H1 (cell line): ENCODE results near the gene EFCAB6. TPM values are rescaled to one million over a fixed set of nuclear protein-coding genes. Genes with fewer than 3 reads are reported as not detected.

Source experiments
- CTCF ChIA-PET: fragments of 300-600 bp; sonication (Branson Sonifier 250); formaldehyde crosslinking; loops from one replicate; lab custom pipeline; 2021; ENCODE audit not compliant: partially characterized antibody; lab: Charles Lee
- POLR2A ChIA-PET: fragments of 300-600 bp; sonication (Branson Sonifier 250); formaldehyde crosslinking; loops from one replicate; lab custom pipeline; 2021; ENCODE audit warnings: inconsistent platforms; ENCODE audit not compliant: partially characterized antibody; lab: Charles Lee
- DNase-seq, 2 experiments: peaks; one replicate each; pipeline versions ENCODE4 v3.0.0 to v3.0.0-alpha.2; 2010 to 2022; ENCODE audit warnings: low spot score in 2 of 2, low read depth in 1 of 2, mixed read lengths in 1 of 2
- FAIRE-seq: peaks from 2 replicates; lab custom pipeline; 2011; peaks lifted over from hg19 to GRCh38; lab: Jason Lieb, UNC
- H2AFZ ChIP-seq: 2 replicates; pipeline ENCODE4 v1.8.1; 2012; ENCODE audit warnings: low read length, inconsistent platforms
- H2AK5ac ChIP-seq: 2 replicates; pipeline ENCODE4 v1.6.1; 2013; ENCODE audit warnings: low read depth, low read length
- H2BK120ac ChIP-seq: replicated peaks from 2 replicates; pipeline ENCODE3; 2013; ENCODE audit warnings: low read depth, low read length, inconsistent platforms
- H2BK12ac ChIP-seq: 2 replicates; pipeline ENCODE4 v1.6.1; 2013; ENCODE audit warnings: low read depth, low read length
- H2BK15ac ChIP-seq: 2 replicates; pipeline ENCODE4 v1.6.1; 2013; ENCODE audit warnings: low read length
- H2BK20ac ChIP-seq: 2 replicates; pipeline ENCODE4 v1.6.1; 2013; ENCODE audit warnings: low read length
- H2BK5ac ChIP-seq: 2 replicates; pipeline ENCODE4 v1.6.1; 2013; ENCODE audit warnings: low read depth, low read length
- H3K14ac ChIP-seq: 2 replicates; pipeline ENCODE4 v1.6.1; 2013; ENCODE audit warnings: inconsistent platforms; ENCODE audit not compliant: insufficient read length
- H3K18ac ChIP-seq: 2 replicates; pipeline ENCODE4 v1.6.1; 2013; ENCODE audit warnings: low read length; ENCODE audit errors: extremely low read depth
- H3K23ac ChIP-seq: 2 replicates; pipeline ENCODE4 v1.6.1; 2013; ENCODE audit warnings: inconsistent platforms; ENCODE audit not compliant: insufficient read length
- H3K23me2 ChIP-seq: 2 replicates; pipeline ENCODE4 v1.6.1; 2013; ENCODE audit warnings: low read depth, low read length
- H3K27ac ChIP-seq: 2 replicates; pipeline ENCODE4 v1.6.1; 2011; ENCODE audit warnings: low read depth, low read length, inconsistent platforms
- H3K27me3 ChIP-seq, 4 experiments: replicated peaks in 1 of 4; 1 replicate in 1 of 4; 2 replicates in 3 of 4; pipeline versions ENCODE4 v1.6.1 to v1.8.1; 2011 to 2013; ENCODE audit warnings: low read length in 3 of 4, mild to moderate bottlenecking in 3 of 4, inconsistent platforms in 2 of 4, mixed read lengths in 2 of 4, moderate library complexity in 1 of 4; ENCODE audit not compliant: control insufficient read depth in 3 of 4, insufficient read depth in 3 of 4; ENCODE audit errors: extremely low read depth in 1 of 4
- H3K36me3 ChIP-seq, 4 experiments: 2 replicates each; pipeline versions ENCODE4 v1.6.1 to v1.8.1; 2011 to 2013; ENCODE audit warnings: mild to moderate bottlenecking in 4 of 4, low read length in 3 of 4, moderate library complexity in 2 of 4, control low read depth in 1 of 4, inconsistent platforms in 1 of 4; ENCODE audit not compliant: insufficient read depth in 4 of 4, control insufficient read depth in 2 of 4
- H3K4ac ChIP-seq: replicated peaks from 2 replicates; pipeline ENCODE3; 2013; ENCODE audit warnings: low read length, low read depth, mixed read lengths, inconsistent platforms; ENCODE audit not compliant: insufficient read length
- H3K4me1 ChIP-seq, 4 experiments: replicated peaks in 1 of 4; 1 replicate in 1 of 4; 2 replicates in 3 of 4; pipeline versions ENCODE4 v1.6.1 to v1.8.1; 2011 to 2013; ENCODE audit warnings: low read length in 3 of 4, inconsistent platforms in 2 of 4, mixed read lengths in 1 of 4; ENCODE audit not compliant: insufficient read depth in 4 of 4, control insufficient read depth in 3 of 4
- H3K4me2 ChIP-seq, 2 experiments: 2 replicates each; pipeline versions ENCODE4 v1.6.1 to v1.8.1; 2011 to 2013; ENCODE audit warnings: low read depth in 2 of 2, low read length in 2 of 2, control low read depth in 1 of 2, inconsistent platforms in 1 of 2, mild to moderate bottlenecking in 1 of 2; ENCODE audit not compliant: insufficient read depth in 1 of 2
- H3K4me3 ChIP-seq, 4 experiments: fragments of 200-600, 300-600 bp in 1 of 4; sonication (generic), shearing (Covaris generic), sonication (Bioruptor Twin) in 1 of 4; 2 replicates each; pipeline versions ENCODE4 v1.5.1 to v1.8.1; 2011 to 2016; ENCODE audit warnings: low read length in 4 of 4, low read depth in 3 of 4, control low read depth in 2 of 4, inconsistent platforms in 2 of 4, mild to moderate bottlenecking in 2 of 4, mixed read lengths in 1 of 4, moderate library complexity in 1 of 4; ENCODE audit not compliant: insufficient read depth in 2 of 4; ENCODE audit errors: extremely low read depth in 1 of 4
- H3K56ac ChIP-seq: replicated peaks from 2 replicates; pipeline ENCODE3; 2013; ENCODE audit warnings: low read depth, mild to moderate bottlenecking, mixed read lengths, low read length, inconsistent platforms; ENCODE audit not compliant: insufficient read length
- H3K79me1 ChIP-seq: 2 replicates; pipeline ENCODE4 v1.6.1; 2013; ENCODE audit warnings: low read depth, low read length, control low read depth
- H3K79me2 ChIP-seq, 2 experiments: 2 replicates each; pipeline versions ENCODE4 v1.6.1 to v1.8.1; 2012 to 2013; ENCODE audit warnings: low read length in 2 of 2, mild to moderate bottlenecking in 2 of 2, inconsistent platforms in 1 of 2; ENCODE audit not compliant: insufficient read depth in 2 of 2, control insufficient read depth in 1 of 2
- H3K9ac ChIP-seq, 4 experiments: replicated peaks in 1 of 4; 1 replicate in 1 of 4; 2 replicates in 3 of 4; pipeline versions ENCODE4 v1.6.1 to v1.8.1; 2011 to 2013; ENCODE audit warnings: low read depth in 3 of 4, low read length in 3 of 4, control low read depth in 2 of 4, mild to moderate bottlenecking in 2 of 4, moderate library complexity in 2 of 4, inconsistent platforms in 1 of 4; ENCODE audit errors: extremely low read depth in 1 of 4
- H3K9me3 ChIP-seq, 2 experiments: 2 replicates each; pipeline versions ENCODE4 v1.6.1 to v1.8.1; 2012 to 2013; ENCODE audit warnings: mild to moderate bottlenecking in 2 of 2, moderate library complexity in 2 of 2, control low read depth in 1 of 2, inconsistent platforms in 1 of 2, low read depth in 1 of 2, low read length in 1 of 2, mixed read lengths in 1 of 2; ENCODE audit not compliant: insufficient read depth in 2 of 2
- H4K20me1 ChIP-seq, 2 experiments: replicated peaks in 1 of 2; 2 replicates each; pipeline versions ENCODE3 to v1.8.1; 2011 to 2013; ENCODE audit warnings: inconsistent platforms in 2 of 2, low read length in 2 of 2, mild to moderate bottlenecking in 1 of 2; ENCODE audit not compliant: insufficient read depth in 2 of 2, control insufficient read depth in 1 of 2
- H4K5ac ChIP-seq: 2 replicates; pipeline ENCODE4 v1.6.1; 2013; ENCODE audit warnings: low read length, low read depth, mixed read lengths, inconsistent platforms; ENCODE audit not compliant: insufficient read length
- H4K8ac ChIP-seq: 2 replicates; pipeline ENCODE4 v1.8.0; 2013; ENCODE audit warnings: mild to moderate bottlenecking, moderate library complexity, low read length, inconsistent platforms; ENCODE audit not compliant: insufficient read depth; ENCODE audit errors: extremely low read depth
- H4K91ac ChIP-seq: replicated peaks from 2 replicates; pipeline ENCODE3; 2013; ENCODE audit warnings: low read length, mixed read lengths, inconsistent platforms; ENCODE audit not compliant: insufficient read length
- BACH1 ChIP-seq: IDR thresholded peaks from 2 replicates; pipeline ENCODE4 v1.6.1; 2012; ENCODE audit warnings: low read length, improper control_type of control experiment
- BCL11A ChIP-seq, 2 experiments: IDR thresholded peaks; one replicate each; pipeline ENCODE4 v1.6.1; 2011; ENCODE audit warnings: low read depth in 2 of 2, low read length in 2 of 2, mild to moderate bottlenecking in 2 of 2
- CHD2 ChIP-seq: IDR thresholded peaks from 2 replicates; pipeline ENCODE4 v1.6.1; 2012; ENCODE audit warnings: low read length, improper control_type of control experiment
- GTF2F1 ChIP-seq: IDR thresholded peaks from 2 replicates; pipeline ENCODE4 v1.6.1; 2012; ENCODE audit warnings: low read depth, low read length, improper control_type of control experiment, borderline replicate concordance
- HDAC2 ChIP-seq, 2 experiments: fragments of 300-600 bp in 1 of 2; sonication (generic) in 1 of 2; IDR thresholded peaks; 2 replicates each; pipeline ENCODE4 v1.6.1; 2011 to 2012; ENCODE audit warnings: low read depth in 2 of 2, low read length in 2 of 2, mild to moderate bottlenecking in 2 of 2, moderate library complexity in 2 of 2, borderline replicate concordance in 1 of 2, inconsistent platforms in 1 of 2
- KDM1A ChIP-seq: fragments of 200-600, 300-600 bp; sonication (generic); IDR thresholded peaks from 2 replicates; pipeline ENCODE4 v1.7.1; 2016; ENCODE audit warnings: mild to moderate bottlenecking, low read length, borderline replicate concordance
- NANOG ChIP-seq: IDR thresholded peaks from 2 replicates; pipeline ENCODE4 v1.6.1; 2011; ENCODE audit warnings: low read length, low read depth, mild to moderate bottlenecking, inconsistent platforms; ENCODE audit not compliant: insufficient read depth, poor library complexity, severe bottlenecking
- POLR2A ChIP-seq, 2 experiments: IDR thresholded peaks; 1 replicate in 1 of 2; 2 replicates in 1 of 2; pipeline ENCODE4 v1.6.1; 2011; ENCODE audit warnings: low read depth in 2 of 2, low read length in 2 of 2, mild to moderate bottlenecking in 2 of 2; ENCODE audit errors: control extremely low read depth in 1 of 2
- RAD21 ChIP-seq, 2 experiments: IDR thresholded peaks in 1 of 2; conservative IDR thresholded peaks in 1 of 2; 2 replicates each; pipeline ENCODE4 v1.6.1; 2011; ENCODE audit warnings: low read depth in 2 of 2, low read length in 2 of 2, improper control_type of control experiment in 1 of 2, inconsistent platforms in 1 of 2, mild to moderate bottlenecking in 1 of 2, moderate library complexity in 1 of 2
- USF2 ChIP-seq: IDR thresholded peaks from 2 replicates; pipeline ENCODE4 v1.6.1; 2011; ENCODE audit warnings: low read length, improper control_type of control experiment
- WGBS, 2 experiments: shearing (Covaris generic) in 1 of 2; methylation state at CpG; one replicate each; pipeline versions ENCODE4 v1.1.6 to v1.1.7; 2013 to 2015; ENCODE audit warnings: low lambda C conversion rate in 2 of 2, mixed read lengths in 2 of 2, inconsistent platforms in 1 of 2, low coverage in 1 of 2, missing lambda C conversion rate in 1 of 2; ENCODE audit not compliant: insufficient replicate concordance in 2 of 2, insufficient coverage in 1 of 2, insufficient read length in 1 of 2; ENCODE audit errors: extremely low coverage in 1 of 2, missing lambda C conversion rate in 1 of 2; 5-methylcytosine and 5-hydroxymethylcytosine counted together
- polyA plus RNA-seq, 7 experiments: library from polyadenylated mRNA; depleted of rRNA in 3 of 7; stranded (reverse) in 5 of 7; unstranded in 2 of 7; fragments of >200 nt in 5 of 7; fragments of 200-250 nt in 2 of 7; gene quantifications; 1 replicate in 5 of 7; 2 replicates in 1 of 7; 4 replicates in 1 of 7; pipeline versions ENCODE4 v1.2.1 to v1.2.3, GENCODE V29; 2011 to 2013; ENCODE audit warnings: missing spikeins in 2 of 7, mixed read lengths in 2 of 7
- total RNA-seq: library from RNA; stranded (reverse); fragmentation: NEBNext Ultra II Directional; extraction: Animal tissue kit (Norgen Biotek cat#: 25700); gene quantifications from 2 replicates; pipeline ENCODE4 v1.2.1, GENCODE V29; 2021

EFCAB6 gene
- total and polyA plus RNA-seq, 2 of the 8 experiments (the other 6 are each of a cell fraction or from before 2014, with no cell fraction given) = 0.32 to 1.7 TPM

GRCh38 chr22:43491737-43492136 lies 320.4 kb downstream of the EFCAB6 start:
- H2BK5ac ChIP-seq = no peak overlapping the region
- CTCF ChIA-PET = interaction anchor here (0.6 kb wide), 1 partner anchor 407 kb away, joined by 3 read pairs; no protein-coding TSS in a partner anchor
- no peak overlapping the region for H3K4me3 ChIP-seq
- no peak for DNase-seq
- H3K18ac ChIP-seq = no peak overlapping the region
- no peak overlapping the region for H4K8ac ChIP-seq
- no peak overlapping the region for H3K14ac ChIP-seq
- H3K23ac ChIP-seq = no peak overlapping the region
- H2AK5ac ChIP-seq = no peak overlapping the region
- peaks cover 19% of the 10 kb centered on the region; the same call in 1 of the 2 replicates for H3K23me2 ChIP-seq
- no peak overlapping the region for H3K27ac ChIP-seq
- H3K4me1 ChIP-seq = no peaks in the 10 kb centered on the region; a peak in 1 of 7 replicates
- no peak overlapping the region for H3K4me2 ChIP-seq
- WGBS, 2 experiments = 84% methylated on average over 1 of the region's 1 CpG; no CpG with 5 or more reads in 1 of the 2 experiments
- H4K91ac ChIP-seq = no peak overlapping the region
- POLR2A ChIA-PET = interaction anchor here (0.6 kb wide), 1 partner anchor 836 kb away, joined by 3 read pairs; no protein-coding TSS in a partner anchor
- H2BK15ac ChIP-seq = no peak overlapping the region
- no peaks in the 10 kb centered on the region for H3K36me3 ChIP-seq
- H3K27me3 ChIP-seq = no peaks in the 10 kb centered on the region
- H2BK12ac ChIP-seq = no peak overlapping the region
- H3K4ac ChIP-seq = no peak overlapping the region
- peaks cover 6 to 7% of the 10 kb centered on the region in 2 experiments; a peak in 1 of 4 replicates for H3K9me3 ChIP-seq
- H4K20me1 ChIP-seq = peaks cover 0 to 6% of the 10 kb centered on the region in 2 experiments
- no peak overlapping the region for H2BK20ac ChIP-seq
- FAIRE-seq = no peak
- no peak overlapping the region for H2BK120ac ChIP-seq
- no peak overlapping the region for H3K9ac ChIP-seq
- H3K79me2 ChIP-seq = no peaks in the 10 kb centered on the region
- no peak overlapping the region for H4K5ac ChIP-seq
- H3K79me1 ChIP-seq = no peaks in the 10 kb centered on the region
- peak overlapping the region; percentile 43 for H3K56ac ChIP-seq
- no peak overlapping the region for H2AFZ ChIP-seq
- TF ChIP-seq BACH1 (no peak), HDAC2 (IDR thresholded peaks at IDR 0.05; ENCODE audit: borderline replicate concordance in 1 of 2, low read depth in 2 of 2, low read length in 2 of 2) (no peak), POLR2A (IDR thresholded peaks at IDR 0.05; ENCODE audit: control extremely low read depth in 1 of 2, low read depth in 2 of 2, low read length in 2 of 2) (no peak), GTF2F1 (no peak), BCL11A (IDR thresholded peaks at IDR 0.05; ENCODE audit: low read depth in 2 of 2, low read length in 2 of 2) (no peak), USF2 (no peak), NANOG (no peak), KDM1A (no peak), CHD2 (no peak), RAD21 (IDR thresholded peaks at IDR 0.05 in 1 of 2, conservative IDR thresholded peaks at IDR 0.05 in 1 of 2; ENCODE audit: low read depth in 2 of 2, low read length in 2 of 2) (no peak)
